GM23248 (cell line): ENCODE measurements around the gene CDH11. TPM values are rescaled to one million over a fixed set of nuclear protein-coding genes. Genes with fewer than 3 reads are reported as not detected.

Source experiments
- DNase-seq: peaks from one replicate; pipeline ENCODE4 v3.0.0-alpha.2; 2015
- H2AFZ ChIP-seq: fragments of 200-600 bp; sonication (generic); 2 replicates; pipeline ENCODE4 v1.6.1; 2016; ENCODE audit warnings: antibody characterized with exemption
- H3F3A ChIP-seq: fragments of 200-600 bp; sonication (generic); 2 replicates; pipeline ENCODE4 v1.6.1; 2016; ENCODE audit warnings: mild to moderate bottlenecking, antibody characterized with exemption, mixed run types; ENCODE audit not compliant: insufficient read depth
- H3K27ac ChIP-seq: fragments of 200-600 bp; sonication (generic); 2 replicates; pipeline ENCODE4 v1.5.1; 2016; ENCODE audit warnings: mild to moderate bottlenecking
- H3K27me3 ChIP-seq: fragments of 200-600 bp; sonication (generic); replicated peaks from 2 replicates; pipeline ENCODE4 v1.6.1; 2016; ENCODE audit warnings: mild to moderate bottlenecking; ENCODE audit not compliant: insufficient read depth
- H3K36me3 ChIP-seq: fragments of 200-600 bp; sonication (generic); 2 replicates; pipeline ENCODE4 v1.6.1; 2016; ENCODE audit warnings: low read depth, mild to moderate bottlenecking
- H3K4me1 ChIP-seq: fragments of 200-600 bp; sonication (generic); 2 replicates; pipeline ENCODE4 v1.6.1; 2016; ENCODE audit warnings: mild to moderate bottlenecking; ENCODE audit not compliant: insufficient read depth
- H3K4me2 ChIP-seq: fragments of 200-600 bp; sonication (generic); one replicate; pipeline ENCODE4 v1.6.1; 2016; ENCODE audit warnings: mild to moderate bottlenecking; ENCODE audit not compliant: unreplicated experiment
- H3K4me3 ChIP-seq: fragments of 200-600 bp; sonication (generic); 2 replicates; pipeline ENCODE4 v1.5.1; 2016; ENCODE audit warnings: mild to moderate bottlenecking
- H3K79me2 ChIP-seq: fragments of 200-600 bp; sonication (generic); 2 replicates; pipeline ENCODE4 v1.6.1; 2016; ENCODE audit warnings: mild to moderate bottlenecking; ENCODE audit not compliant: insufficient read depth
- H3K9ac ChIP-seq: fragments of 200-600 bp; sonication (generic); 2 replicates; pipeline ENCODE4 v1.6.1; 2016; ENCODE audit warnings: mild to moderate bottlenecking
- H3K9me2 ChIP-seq: fragments of 200-600 bp; sonication (generic); 2 replicates; pipeline ENCODE4 v1.6.1; 2016; ENCODE audit warnings: mixed run types, mild to moderate bottlenecking, moderate library complexity; ENCODE audit not compliant: insufficient read depth
- H3K9me3 ChIP-seq: fragments of 200-600 bp; sonication (generic); one replicate; pipeline ENCODE4 v1.6.1; 2017; ENCODE audit warnings: low read depth
- H4K20me1 ChIP-seq: fragments of 200-600 bp; sonication (generic); 2 replicates; pipeline ENCODE4 v1.6.0; 2016; ENCODE audit not compliant: insufficient read depth
- EZH2 ChIP-seq: fragments of 200-600 bp; sonication (generic); IDR thresholded peaks from 2 replicates; pipeline ENCODE4 v1.6.1; 2018; ENCODE audit warnings: antibody characterized with exemption, mild to moderate bottlenecking; ENCODE audit not compliant: insufficient read depth, poor library complexity, severe bottlenecking
- EZH2phosphoT487 ChIP-seq: fragments of 200-600 bp; sonication (generic); IDR thresholded peaks from 2 replicates; pipeline ENCODE4 v1.6.1; 2018; ENCODE audit warnings: antibody characterized with exemption, moderate library complexity, mild to moderate bottlenecking, low read depth; ENCODE audit not compliant: insufficient read depth
- WGBS, 2 experiments: methylation state at CpG; one replicate each; pipeline ENCODE4 v1.1.6; 2015 to 2017; ENCODE audit warnings: low lambda C conversion rate in 2 of 2, low coverage in 1 of 2; ENCODE audit errors: missing lambda C conversion rate in 2 of 2; 5-methylcytosine and 5-hydroxymethylcytosine counted together
- in situ Hi-C: fragments of 300-500 bp; cut with MboI; formaldehyde crosslinking; loops from 2 replicates; pipeline ENCODE4 v1.15.0; 2020
- polyA plus RNA-seq: library from polyadenylated mRNA; unstranded; fragments of >200 nt; fragmentation: Nextera tagmentation; extraction: Ambion mirVana; gene quantifications from 2 replicates; pipeline ENCODE4 v1.2.1, GENCODE V29; 2016
- total RNA-seq: library from RNA; depleted of rRNA; stranded (reverse); fragments of >200 nt; shearing (Covaris generic); gene quantifications from 2 replicates; pipeline ENCODE4 v1.2.3, GENCODE V29; 2014

The CDH11 gene
- total and polyA plus RNA-seq, 2 experiments from 2014 or later: 264 to 525 TPM

- peaks cover 76% of the 10 kb centered on the region for H3F3A ChIP-seq
- no peaks in the 10 kb centered on the region for H3K9me2 ChIP-seq
- in situ Hi-C loops: loop anchor here (25.0 kb wide), 1 partner anchor 1522 kb away; no protein-coding TSS in a partner anchor
- 0 out of 2 replicates have a peak overlapping the region, but pooled peaks have one; percentile 28 for H3K9ac ChIP-seq
- no peaks in the 10 kb centered on the region for H3K27me3 ChIP-seq
- no peak overlapping the region for H3K4me3 ChIP-seq
- H2AFZ ChIP-seq: no peak overlapping the region
- H3K27ac ChIP-seq: peak overlapping the region; percentile 56
- no peaks in the 10 kb centered on the region for H3K9me3 ChIP-seq
- H3K79me2 ChIP-seq: peaks cover 45% of the 10 kb centered on the region
- no peak for TF ChIP-seq EZH2phosphoT487
- WGBS, 2 experiments: 63 to 78% methylated on average over 2 of the region's 2 CpGs
- H3K4me2 ChIP-seq: no peak overlapping the region
- peaks cover 70% of the 10 kb centered on the region for H3K36me3 ChIP-seq
- peak; percentile 83 for DNase-seq
- H4K20me1 ChIP-seq: no peaks in the 10 kb centered on the region
- H3K4me1 ChIP-seq: peaks cover 14% of the 10 kb centered on the region; the same call in 1 of the 2 replicates
These were observed 137.9 kb downstream of the CDH11 start for GRCh38 chr16:64983963-64984362.

- TF ChIP-seq EZH2phosphoT487 (no peak), EZH2 (no peak)
- peaks cover 67% of the 10 kb centered on the region for H3K36me3 ChIP-seq
- 0 out of 2 replicates have a peak overlapping the region, but pooled peaks have one; percentile 28 for H3K9ac ChIP-seq
- peaks cover 44% of the 10 kb centered on the region for H3K79me2 ChIP-seq
- H3K27me3 ChIP-seq: no peaks in the 10 kb centered on the region
- no peak overlapping the region for H3K4me3 ChIP-seq
- no peaks in the 10 kb centered on the region for H3K9me2 ChIP-seq
- peaks cover 18% of the 10 kb centered on the region; the same call in 1 of the 2 replicates for H3K4me1 ChIP-seq
- in situ Hi-C loops: loop anchor here (25.0 kb wide), 1 partner anchor 1521 kb away; no protein-coding TSS in a partner anchor
- H2AFZ ChIP-seq: no peak overlapping the region
- no peaks in the 10 kb centered on the region for H3K9me3 ChIP-seq
- H3K4me2 ChIP-seq: no peak overlapping the region
- peaks cover 80% of the 10 kb centered on the region for H3F3A ChIP-seq
- WGBS, 2 experiments: 33 to 44% methylated on average over 3 of the region's 3 CpGs
- no peaks in the 10 kb centered on the region for H4K20me1 ChIP-seq
- H3K27ac ChIP-seq: peak overlapping the region; percentile 56
- peak; percentile 55 for DNase-seq
These were observed 138.6 kb downstream of the CDH11 start for GRCh38 chr16:64983231-64983630.

- H3K27ac ChIP-seq: peak overlapping the region; percentile 56
- H3K9me2 ChIP-seq: no peaks in the 10 kb centered on the region
- no peak for TF ChIP-seq EZH2phosphoT487
- TF ChIP-seq EZH2: no peak
- no peak overlapping the region for H2AFZ ChIP-seq
- H3K36me3 ChIP-seq: peaks cover 65% of the 10 kb centered on the region
- 98% methylated on average over 3 of the region's 3 CpGs for WGBS, 2 experiments
- H3K4me1 ChIP-seq: peaks cover 25% of the 10 kb centered on the region
- no peaks in the 10 kb centered on the region for H3K27me3 ChIP-seq
- H3K4me2 ChIP-seq: no peak overlapping the region
- in situ Hi-C loops: loop anchor here (25.0 kb wide), 1 partner anchor 1520 kb away; no protein-coding TSS in a partner anchor
- no peak overlapping the region for H3K4me3 ChIP-seq
- no peak overlapping the region for H3K9ac ChIP-seq
- peaks cover 83% of the 10 kb centered on the region for H3F3A ChIP-seq
- H3K79me2 ChIP-seq: peaks cover 41% of the 10 kb centered on the region
- no peaks in the 10 kb centered on the region for H3K9me3 ChIP-seq
- no peaks in the 10 kb centered on the region for H4K20me1 ChIP-seq
- peak; percentile 54 for DNase-seq
These were observed 139.3 kb downstream of the CDH11 start for GRCh38 chr16:64982581-64982980.

GRCh38 chr16:64981568-64982281, 140.1 kb downstream of the CDH11 start:
- TF ChIP-seq EZH2 (no peak), EZH2phosphoT487 (no peak)
- no peak overlapping the region for H3K9ac ChIP-seq
- no peaks in the 10 kb centered on the region for H3K9me2 ChIP-seq
- H2AFZ ChIP-seq: no peak overlapping the region
- peak overlapping the region; percentile 56; the same call in 1 of the 2 replicates for H3K27ac ChIP-seq
- H3K4me1 ChIP-seq: peaks cover 33% of the 10 kb centered on the region
- H3K27me3 ChIP-seq: no peaks in the 10 kb centered on the region
- no peak for DNase-seq
- WGBS, 2 experiments: 71 to 72% methylated on average over 11 of the region's 11 CpGs
- H4K20me1 ChIP-seq: no peaks in the 10 kb centered on the region
- H3F3A ChIP-seq: peaks cover 83% of the 10 kb centered on the region
- no peaks in the 10 kb centered on the region for H3K9me3 ChIP-seq
- no peak overlapping the region for H3K4me3 ChIP-seq
- in situ Hi-C loops: loop anchor here (25.0 kb wide), 1 partner anchor 1519 kb away; no protein-coding TSS in a partner anchor
- H3K4me2 ChIP-seq: no peak overlapping the region
- H3K79me2 ChIP-seq: peaks cover 33% of the 10 kb centered on the region
- H3K36me3 ChIP-seq: peaks cover 59% of the 10 kb centered on the region
